Neural cell (in vitro differentiated cells): ENCODE data around the gene DPH1. TPM values are rescaled to one million over a fixed set of nuclear protein-coding genes. Genes with fewer than 3 reads are reported as not detected.

Experiments
- H2AFZ ChIP-seq: fragments of 200-600, 300-800 bp; sonication (generic), shearing (Covaris generic); 2 replicates; pipeline ENCODE4 v1.6.0; 2014; ENCODE audit warnings: low read depth, mild to moderate bottlenecking, antibody characterized with exemption, low read length, moderate library complexity
- H3F3A ChIP-seq: fragments of 200-600 bp; shearing (Covaris generic); 2 replicates; pipeline ENCODE4 v1.6.1; 2016; ENCODE audit warnings: mild to moderate bottlenecking, moderate library complexity, mixed read lengths, antibody characterized with exemption, low read length; ENCODE audit not compliant: insufficient read depth, poor library complexity, severe bottlenecking
- H3K27ac ChIP-seq: fragments of 200-600, 300-800 bp; sonication (generic), shearing (Covaris generic); 2 replicates; pipeline ENCODE4 v1.5.1; 2014; ENCODE audit warnings: mild to moderate bottlenecking, low read length, moderate library complexity
- H3K27me3 ChIP-seq: fragments of 300-800, 200-600 bp; sonication (generic), shearing (Covaris generic); 2 replicates; pipeline ENCODE4 v1.6.0; 2014; ENCODE audit warnings: mild to moderate bottlenecking, low read depth, low read length, moderate library complexity; ENCODE audit not compliant: insufficient read depth
- H3K36me3 ChIP-seq: fragments of 300-800, 200-600 bp; sonication (generic), shearing (Covaris generic); 2 replicates; pipeline ENCODE4 v1.5.1; 2014; ENCODE audit warnings: mild to moderate bottlenecking, antibody characterized with exemption, low read length, moderate library complexity; ENCODE audit not compliant: insufficient read depth
- H3K4me2 ChIP-seq: fragments of 300-800, 200-600 bp; sonication (generic), shearing (Covaris generic); 2 replicates; pipeline ENCODE4 v1.6.0; 2014; ENCODE audit warnings: mild to moderate bottlenecking, low read length
- H3K4me3 ChIP-seq: fragments of 300-800, 200-600 bp; sonication (generic), shearing (Covaris generic); 2 replicates; pipeline ENCODE4 v1.5.1; 2014; ENCODE audit warnings: mild to moderate bottlenecking, low read length, moderate library complexity
- H3K79me2 ChIP-seq: fragments of 200-600 bp; shearing (Covaris generic); replicated peaks from 2 replicates; pipeline ENCODE4 v1.6.0; 2014; ENCODE audit warnings: mild to moderate bottlenecking, low read length, moderate library complexity; ENCODE audit not compliant: insufficient read depth
- H3K9ac ChIP-seq: fragments of 300-800, 200-600 bp; sonication (generic), shearing (Covaris generic); 2 replicates; pipeline ENCODE4 v1.6.1; 2016; ENCODE audit warnings: mild to moderate bottlenecking, low read length, mixed read lengths
- H3K9me2 ChIP-seq: fragments of 200-600 bp; shearing (Covaris generic); 2 replicates; pipeline ENCODE4 v1.6.1; 2016; ENCODE audit warnings: mild to moderate bottlenecking, low read length, mixed read lengths; ENCODE audit not compliant: insufficient read depth
- H3K9me3 ChIP-seq: fragments of 200-600, 300-800 bp; sonication (generic), shearing (Covaris generic); 2 replicates; pipeline ENCODE4 v1.6.1; 2016; ENCODE audit warnings: mild to moderate bottlenecking, mixed run types, low read length, moderate library complexity, mixed read lengths
- H4K20me1 ChIP-seq: fragments of 200-600 bp; shearing (Covaris generic); 2 replicates; pipeline ENCODE4 v1.6.1; 2016; ENCODE audit warnings: mild to moderate bottlenecking, mixed run types; ENCODE audit not compliant: insufficient read depth
- CTCF ChIP-seq: fragments of 450-650 bp; IDR thresholded peaks from 2 replicates; pipeline ENCODE4 v1.5.1; 2014; ENCODE audit warnings: antibody characterized with exemption, mild to moderate bottlenecking, moderate library complexity; ENCODE audit not compliant: poor library complexity, severe bottlenecking
- EP300 ChIP-seq: fragments of 450-650 bp; conservative IDR thresholded peaks from 2 replicates; pipeline ENCODE4 v1.6.1; 2014; ENCODE audit warnings: antibody characterized with exemption, mild to moderate bottlenecking, moderate library complexity; ENCODE audit not compliant: poor library complexity, severe bottlenecking
- EZH2 ChIP-seq: fragments of 200-600, 300-800 bp; shearing (Covaris generic), sonication (generic); IDR thresholded peaks from 2 replicates; pipeline ENCODE4 v1.6.1; 2014; ENCODE audit warnings: antibody characterized with exemption, low read length, borderline replicate concordance, mild to moderate bottlenecking; ENCODE audit not compliant: insufficient read depth, poor library complexity, severe bottlenecking
- MXI1 ChIP-seq: fragments of 450-650 bp; conservative IDR thresholded peaks from 2 replicates; pipeline ENCODE4 v1.6.1; 2014; ENCODE audit warnings: antibody characterized with exemption, mild to moderate bottlenecking; ENCODE audit not compliant: poor library complexity, severe bottlenecking
- POLR2AphosphoS5 ChIP-seq: IDR thresholded peaks from 2 replicates; pipeline ENCODE4 v1.6.1; 2012
- RAD21 ChIP-seq: fragments of 450-650 bp; conservative IDR thresholded peaks from 2 replicates; pipeline ENCODE4 v1.6.1; 2014; ENCODE audit warnings: antibody characterized with exemption, mild to moderate bottlenecking, moderate library complexity
- SMC3 ChIP-seq: fragments of 450-650 bp; conservative IDR thresholded peaks from 2 replicates; pipeline ENCODE4 v1.6.1; 2014; ENCODE audit warnings: antibody characterized with exemption, mild to moderate bottlenecking, moderate library complexity; ENCODE audit not compliant: poor library complexity
- TAF1 ChIP-seq: IDR thresholded peaks from 2 replicates; pipeline ENCODE4 v1.6.1; 2012; ENCODE audit warnings: low read depth
- polyA plus RNA-seq: library from polyadenylated mRNA; depleted of rRNA; stranded (reverse); fragments of >200 nt; gene quantifications from 2 replicates; pipeline ENCODE4 v1.2.3, GENCODE V29; 2014
- TF ChIP-seq, protein P1 (sequence below): IDR thresholded peaks from 2 replicates; pipeline ENCODE4 v1.6.1; 2012; ENCODE audit warnings: borderline replicate concordance

DPH1 gene
- polyA plus RNA-seq, 1 donor from 2014 or later, result 44.8 TPM

GRCh38 chr17:2068031-2068518 lies 38.1 kb downstream of the DPH1 start:
- Histone ChIP-seq H3K79me2 (no peaks in the 10 kb centered on the region), H2AFZ (no peak overlapping the region), H3K9me3 (no peaks in the 10 kb centered on the region), H3K9me2 (no peaks in the 10 kb centered on the region), H3K9ac (no peak overlapping the region), H3K27ac (no peak overlapping the region), H3K4me2 (no peak overlapping the region), H3F3A (no peaks in the 10 kb centered on the region), H3K36me3 (no peaks in the 10 kb centered on the region), H3K27me3 (no peaks in the 10 kb centered on the region), H4K20me1 (no peaks in the 10 kb centered on the region), H3K4me3 (no peak overlapping the region)
- TF ChIP-seq TAF1 (no peak), MXI1 (no peak), RAD21 (no peak), POLR2AphosphoS5 (no peak), EP300 (no peak)

- no peaks in the 10 kb centered on the region for H3K36me3 ChIP-seq
- H3K9me3 ChIP-seq, result no peaks in the 10 kb centered on the region
- H2AFZ ChIP-seq, result no peak overlapping the region
- no peaks in the 10 kb centered on the region for H3K9me2 ChIP-seq
- H3K4me2 ChIP-seq, result no peak overlapping the region
- no peak overlapping the region for H3K9ac ChIP-seq
- TF ChIP-seq EP300 (no peak), EZH2 (no peak), POLR2AphosphoS5 (no peak), TAF1 (no peak), CTCF (no peak), RAD21 (no peak), MXI1 (no peak), SMC3 (no peak)
- TF ChIP-seq, protein P1, sequence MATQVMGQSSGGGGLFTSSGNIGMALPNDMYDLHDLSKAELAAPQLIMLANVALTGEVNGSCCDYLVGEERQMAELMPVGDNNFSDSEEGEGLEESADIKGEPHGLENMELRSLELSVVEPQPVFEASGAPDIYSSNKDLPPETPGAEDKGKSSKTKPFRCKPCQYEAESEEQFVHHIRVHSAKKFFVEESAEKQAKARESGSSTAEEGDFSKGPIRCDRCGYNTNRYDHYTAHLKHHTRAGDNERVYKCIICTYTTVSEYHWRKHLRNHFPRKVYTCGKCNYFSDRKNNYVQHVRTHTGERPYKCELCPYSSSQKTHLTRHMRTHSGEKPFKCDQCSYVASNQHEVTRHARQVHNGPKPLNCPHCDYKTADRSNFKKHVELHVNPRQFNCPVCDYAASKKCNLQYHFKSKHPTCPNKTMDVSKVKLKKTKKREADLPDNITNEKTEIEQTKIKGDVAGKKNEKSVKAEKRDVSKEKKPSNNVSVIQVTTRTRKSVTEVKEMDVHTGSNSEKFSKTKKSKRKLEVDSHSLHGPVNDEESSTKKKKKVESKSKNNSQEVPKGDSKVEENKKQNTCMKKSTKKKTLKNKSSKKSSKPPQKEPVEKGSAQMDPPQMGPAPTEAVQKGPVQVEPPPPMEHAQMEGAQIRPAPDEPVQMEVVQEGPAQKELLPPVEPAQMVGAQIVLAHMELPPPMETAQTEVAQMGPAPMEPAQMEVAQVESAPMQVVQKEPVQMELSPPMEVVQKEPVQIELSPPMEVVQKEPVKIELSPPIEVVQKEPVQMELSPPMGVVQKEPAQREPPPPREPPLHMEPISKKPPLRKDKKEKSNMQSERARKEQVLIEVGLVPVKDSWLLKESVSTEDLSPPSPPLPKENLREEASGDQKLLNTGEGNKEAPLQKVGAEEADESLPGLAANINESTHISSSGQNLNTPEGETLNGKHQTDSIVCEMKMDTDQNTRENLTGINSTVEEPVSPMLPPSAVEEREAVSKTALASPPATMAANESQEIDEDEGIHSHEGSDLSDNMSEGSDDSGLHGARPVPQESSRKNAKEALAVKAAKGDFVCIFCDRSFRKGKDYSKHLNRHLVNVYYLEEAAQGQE, result no peak
- H3F3A ChIP-seq, result no peaks in the 10 kb centered on the region
- no peak overlapping the region for H3K4me3 ChIP-seq
- H3K79me2 ChIP-seq, result no peaks in the 10 kb centered on the region
- H3K27me3 ChIP-seq, result no peaks in the 10 kb centered on the region
- no peaks in the 10 kb centered on the region for H4K20me1 ChIP-seq
- no peak overlapping the region for H3K27ac ChIP-seq
These were observed 38.6 kb downstream of the DPH1 start for GRCh38 chr17:2068519-2069051.
